Vagina (tissue), 2 donors: Measurements from ENCODE around the gene CHN2. TPM values are rescaled to one million over a fixed set of nuclear protein-coding genes. Genes with fewer than 3 reads are reported as not detected.
"Not testable (repeated sequence)": the region's sequence is repeated elsewhere in the genome, so short reads cannot be mapped to it uniquely, and the experiment has no call there.

Source experiments
- DNase-seq, 2 donors: peaks; one replicate each; pipeline ENCODE4 v3.0.0-alpha.2; 2017; ENCODE audit errors: extremely low spot score in 2 of 2
- H3K27ac ChIP-seq: fragments of 200-600 bp; sonication (generic); one replicate; pipeline ENCODE4 v1.5.1; 2019
- H3K27me3 ChIP-seq: fragments of 200-600 bp; sonication (generic); one replicate; pipeline ENCODE4 v1.5.1; 2019
- H3K36me3 ChIP-seq, 2 donors: fragments of 200-600 bp; sonication (generic); one replicate each; pipeline ENCODE4 v1.5.1; 2017 to 2019
- H3K4me1 ChIP-seq: fragments of 200-600 bp; sonication (generic); one replicate; pipeline ENCODE4 v1.5.1; 2019
- H3K4me3 ChIP-seq, 2 donors: fragments of 200-600 bp; sonication (generic); 1 replicate in 1 of 2; 2 replicates in 1 of 2; pipeline ENCODE4 v1.5.1; 2016 to 2019
- H3K9me3 ChIP-seq: fragments of 200-600 bp; sonication (generic); one replicate; pipeline ENCODE4 v1.5.1; 2019
- POLR2A ChIP-seq, 2 donors: fragments of 450-650 bp; IDR thresholded peaks; one replicate each; pipeline ENCODE4 v1.6.1; 2017; ENCODE audit warnings: antibody characterized with exemption in 2 of 2, mild to moderate bottlenecking in 2 of 2, moderate library complexity in 2 of 2
- POLR2AphosphoS5 ChIP-seq, 2 donors: sonication (generic); formaldehyde crosslinking; IDR thresholded peaks; one replicate each; pipeline ENCODE4 v1.9.0; 2017; ENCODE audit warnings: antibody characterized with exemption in 2 of 2, mild to moderate bottlenecking in 2 of 2, low read depth in 1 of 2; ENCODE audit not compliant: insufficient read depth in 1 of 2
- intact Hi-C: fragments of 100-400 bp; cut with DNase I; formaldehyde crosslinking; loops from one replicate; pipeline ENCODE4 v1.15.1; 2023
- total RNA-seq: library from RNA; depleted of rRNA; stranded (reverse); fragments of >200 nt; gene quantifications from one replicate; pipeline ENCODE4 v1.2.3, GENCODE V29; 2016
- TF ChIP-seq, protein P1 (sequence below), 3 experiments: fragments of 450-650 bp in 2 of 3; fragments of 200-600 bp in 1 of 3; sonication (generic) in 1 of 3; IDR thresholded peaks; one replicate each; pipeline ENCODE4 v1.5.1; 2017 to 2019; ENCODE audit warnings: antibody characterized with exemption in 3 of 3, mild to moderate bottlenecking in 2 of 3, moderate library complexity in 2 of 3

Gene CHN2
- total RNA-seq, 1 donor from 2014 or later = 11.0 TPM

DNA sequence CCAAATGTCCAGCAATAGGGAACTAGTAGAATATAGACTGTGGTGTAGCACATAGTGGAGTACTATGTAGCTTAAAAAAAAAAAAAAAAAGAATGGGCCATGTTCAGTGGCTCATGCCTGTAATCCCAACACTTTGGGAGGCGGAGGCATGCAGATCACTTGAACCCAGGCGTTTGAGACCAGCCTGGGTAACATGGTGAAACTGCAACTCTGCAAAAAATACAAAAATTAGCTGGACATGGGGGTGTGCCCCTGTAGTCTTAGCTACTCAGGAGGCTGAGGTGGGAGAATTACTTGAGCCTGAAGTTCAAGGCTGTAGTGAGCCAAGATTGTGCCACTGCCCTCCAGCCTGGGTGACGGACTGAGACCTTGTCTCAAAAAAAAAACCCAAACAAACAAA, 64.4 kb downstream of the CHN2 start:
- Histone ChIP-seq H3K4me1 (peaks cover 17% of the 10 kb centered on the region), H3K9me3 (no peaks in the 10 kb centered on the region), H3K4me3 (no peak overlapping the region), H3K36me3 (no peaks in the 10 kb centered on the region), H3K27me3 (no peaks in the 10 kb centered on the region), H3K27ac (no peak overlapping the region)
- TF ChIP-seq, protein P1, sequence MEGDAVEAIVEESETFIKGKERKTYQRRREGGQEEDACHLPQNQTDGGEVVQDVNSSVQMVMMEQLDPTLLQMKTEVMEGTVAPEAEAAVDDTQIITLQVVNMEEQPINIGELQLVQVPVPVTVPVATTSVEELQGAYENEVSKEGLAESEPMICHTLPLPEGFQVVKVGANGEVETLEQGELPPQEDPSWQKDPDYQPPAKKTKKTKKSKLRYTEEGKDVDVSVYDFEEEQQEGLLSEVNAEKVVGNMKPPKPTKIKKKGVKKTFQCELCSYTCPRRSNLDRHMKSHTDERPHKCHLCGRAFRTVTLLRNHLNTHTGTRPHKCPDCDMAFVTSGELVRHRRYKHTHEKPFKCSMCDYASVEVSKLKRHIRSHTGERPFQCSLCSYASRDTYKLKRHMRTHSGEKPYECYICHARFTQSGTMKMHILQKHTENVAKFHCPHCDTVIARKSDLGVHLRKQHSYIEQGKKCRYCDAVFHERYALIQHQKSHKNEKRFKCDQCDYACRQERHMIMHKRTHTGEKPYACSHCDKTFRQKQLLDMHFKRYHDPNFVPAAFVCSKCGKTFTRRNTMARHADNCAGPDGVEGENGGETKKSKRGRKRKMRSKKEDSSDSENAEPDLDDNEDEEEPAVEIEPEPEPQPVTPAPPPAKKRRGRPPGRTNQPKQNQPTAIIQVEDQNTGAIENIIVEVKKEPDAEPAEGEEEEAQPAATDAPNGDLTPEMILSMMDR (IDR thresholded peaks at IDR 0.05) = no peak
- TF ChIP-seq POLR2AphosphoS5 (IDR thresholded peaks at IDR 0.05; ENCODE audit: insufficient read depth in 1 of 2, low read depth in 1 of 2) (no peak), POLR2A (IDR thresholded peaks at IDR 0.05) (no peak)
- intact Hi-C loops = no loop called here
- DNase-seq = no peak

DNA sequence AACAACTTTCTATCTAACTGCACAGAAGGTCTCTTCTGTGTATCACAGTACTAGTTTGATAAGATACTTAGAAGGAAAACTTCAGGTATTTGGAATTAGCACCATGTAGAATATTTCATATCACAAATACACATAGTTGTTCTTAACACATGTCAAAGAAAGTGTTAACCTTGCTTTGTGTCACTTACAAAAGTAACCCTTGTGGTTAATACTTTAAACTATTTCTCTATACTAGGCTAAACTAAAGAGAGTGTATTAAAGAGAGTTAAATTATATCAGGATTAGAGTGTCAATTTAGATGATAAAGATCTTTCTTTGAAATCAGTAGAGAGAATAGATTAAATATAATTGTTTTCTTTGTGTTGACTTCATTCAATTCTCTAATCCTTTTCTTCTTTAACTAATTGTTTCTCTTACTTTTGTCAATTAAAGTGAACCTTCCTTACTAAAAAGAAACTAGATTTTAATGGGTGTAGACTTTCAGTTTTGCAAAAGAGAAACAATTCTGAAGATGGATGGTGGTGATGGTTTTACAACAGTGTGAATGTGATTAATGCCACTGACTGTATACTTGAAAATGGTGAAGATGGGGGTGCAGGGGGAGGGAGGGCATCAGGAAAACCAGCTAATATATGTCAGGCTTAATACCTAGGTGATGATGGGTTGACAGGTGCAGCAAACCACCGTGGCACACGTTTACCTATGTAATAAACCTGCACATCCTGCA, 67.8 kb downstream of the CHN2 start:
- no peak for TF ChIP-seq POLR2A (IDR thresholded peaks at IDR 0.05)
- no peak for TF ChIP-seq POLR2AphosphoS5 (IDR thresholded peaks at IDR 0.05; ENCODE audit: insufficient read depth in 1 of 2, low read depth in 1 of 2)
- TF ChIP-seq, protein P1 (IDR thresholded peaks at IDR 0.05) = no peak

DNA sequence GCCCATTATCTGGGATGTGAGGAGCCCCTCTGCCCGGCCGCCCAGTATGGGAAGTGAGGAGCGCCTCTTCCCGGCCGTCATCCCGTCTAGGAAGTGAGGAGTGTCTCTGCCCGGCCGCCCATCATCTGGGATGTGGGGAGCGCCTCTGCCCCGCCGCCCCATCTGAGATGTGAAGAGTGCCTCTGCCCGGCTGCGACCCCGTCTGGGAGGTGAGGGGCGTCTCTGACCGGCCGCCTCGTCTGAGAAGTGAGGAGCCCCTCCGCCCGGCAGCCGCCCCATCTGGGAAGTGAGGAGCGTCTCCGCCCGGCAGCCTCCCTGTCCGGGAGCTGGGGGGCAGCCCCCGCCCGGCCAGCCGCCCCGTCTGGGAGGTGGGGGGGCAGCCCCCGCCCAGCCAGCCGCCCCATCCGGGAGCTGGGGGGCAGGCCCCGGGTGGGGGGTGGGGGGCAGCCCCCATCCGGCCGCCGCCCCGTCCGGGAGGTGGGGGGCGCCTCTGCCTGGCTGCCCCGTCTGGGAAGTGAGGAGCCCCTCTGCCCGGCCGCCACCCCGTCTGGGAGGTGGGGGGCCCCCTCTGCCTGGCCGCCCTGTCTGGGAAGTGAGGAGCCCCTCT, 69.1 kb downstream of the CHN2 start:
- intact Hi-C loops = loop anchor here (1.0 kb wide), 1 partner anchor 30 kb away; no protein-coding TSS in a partner anchor
- H3K27ac ChIP-seq, H3K4me1 ChIP-seq, H3K27me3 ChIP-seq, H3K36me3 ChIP-seq, H3K4me3 ChIP-seq, DNase-seq, H3K9me3 ChIP-seq: not testable (repeated sequence)

More for the DNA sequence above, 67.8 kb downstream of the CHN2 start:
- intact Hi-C loops = no loop called here
- Histone ChIP-seq H3K9me3 (no peaks in the 10 kb centered on the region), H3K4me3 (no peak overlapping the region), H3K4me1 (peaks cover 8% of the 10 kb centered on the region), H3K36me3 (no peaks in the 10 kb centered on the region), H3K27me3 (no peaks in the 10 kb centered on the region), H3K27ac (no peak overlapping the region)
- DNase-seq = no peak

DNA sequence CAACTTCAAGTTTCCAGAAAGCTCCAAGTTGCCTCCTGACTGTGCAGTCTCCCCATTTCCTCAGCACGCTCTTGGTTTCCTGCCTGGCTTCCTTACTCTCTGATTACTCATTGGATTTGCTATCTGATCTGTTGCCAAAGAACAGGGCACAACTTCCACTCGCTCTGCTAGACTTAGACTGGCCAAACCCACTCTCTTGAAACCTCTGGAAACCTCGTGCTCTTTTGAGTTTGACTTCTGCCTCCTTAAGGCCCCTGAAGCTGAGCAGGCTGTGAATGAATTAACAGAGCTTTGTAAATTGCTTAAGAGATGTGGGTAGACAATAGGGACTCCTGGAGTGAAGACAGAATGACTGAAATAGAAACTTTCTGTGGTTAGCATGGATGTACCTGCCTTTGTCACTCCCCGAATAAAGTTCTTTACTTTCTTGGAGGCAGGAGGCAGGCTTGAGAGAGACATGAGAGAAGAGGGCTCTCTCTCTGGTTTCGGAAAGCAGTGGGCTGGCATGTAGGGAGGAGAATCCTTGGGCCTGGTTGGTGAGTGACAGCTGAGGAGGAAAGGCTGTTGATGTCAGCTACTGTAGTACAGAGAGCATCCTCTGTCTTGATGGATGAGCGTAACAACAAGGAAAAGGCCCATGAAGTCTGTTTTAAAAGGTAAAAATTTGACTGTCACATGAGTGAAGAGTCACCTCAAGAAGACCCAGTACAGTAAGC, 70.8 kb downstream of the CHN2 start:
- TF ChIP-seq, protein P1 (IDR thresholded peaks at IDR 0.05) = no peak
- TF ChIP-seq POLR2AphosphoS5 (IDR thresholded peaks at IDR 0.05; ENCODE audit: insufficient read depth in 1 of 2, low read depth in 1 of 2) = peak in 1 of 2 donors; percentile 75
- Histone ChIP-seq H3K36me3 (no peaks in the 10 kb centered on the region), H3K9me3 (no peaks in the 10 kb centered on the region), H3K4me1 (peaks cover 8% of the 10 kb centered on the region), H3K27me3 (no peaks in the 10 kb centered on the region), H3K27ac (peak overlapping the region; percentile 3), H3K4me3 (no peak overlapping the region)
- intact Hi-C loops = no loop called here
- DNase-seq = no peak

DNA sequence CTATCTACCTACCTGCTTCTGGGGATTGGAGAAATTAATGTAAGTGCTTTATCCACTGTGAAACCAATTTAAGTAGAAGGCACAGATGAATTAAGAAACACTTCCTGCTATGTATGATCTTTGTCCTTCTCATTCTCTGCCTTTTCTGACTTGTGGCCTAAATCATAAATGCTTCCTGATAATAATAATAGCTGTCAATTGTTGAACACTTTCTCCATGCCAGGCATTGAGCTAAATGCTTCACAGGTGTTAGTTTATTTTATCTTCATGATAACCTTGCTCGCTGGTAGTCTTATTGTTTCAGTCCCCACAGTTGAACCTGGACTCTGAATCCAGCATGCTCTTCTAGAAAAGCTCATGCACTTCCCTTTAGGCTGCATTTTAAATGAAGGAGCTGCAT, 75.4 kb downstream of the CHN2 start:
- Histone ChIP-seq H3K27ac (no peak overlapping the region), H3K36me3 (no peaks in the 10 kb centered on the region), H3K4me3 (no peak overlapping the region), H3K4me1 (peaks cover 7% of the 10 kb centered on the region), H3K27me3 (no peaks in the 10 kb centered on the region), H3K9me3 (no peaks in the 10 kb centered on the region)
- TF ChIP-seq POLR2AphosphoS5 (IDR thresholded peaks at IDR 0.05; ENCODE audit: insufficient read depth in 1 of 2, low read depth in 1 of 2) = no peak
- TF ChIP-seq POLR2A (IDR thresholded peaks at IDR 0.05) = no peak
- TF ChIP-seq, protein P1 (IDR thresholded peaks at IDR 0.05) = no peak
- DNase-seq = no peak
- intact Hi-C loops = no loop called here
